NCI-H2107 (cell line): ENCODE results near the gene FAM24A.
A peak's percentile ranks its signal among the peaks of the same experiment; 100 is the strongest.

Experiments
- DNase-seq: peaks from one replicate; lab custom pipeline; 2025; lab: John Stamatoyannopoulos, UW

FAM24A gene

DNA sequence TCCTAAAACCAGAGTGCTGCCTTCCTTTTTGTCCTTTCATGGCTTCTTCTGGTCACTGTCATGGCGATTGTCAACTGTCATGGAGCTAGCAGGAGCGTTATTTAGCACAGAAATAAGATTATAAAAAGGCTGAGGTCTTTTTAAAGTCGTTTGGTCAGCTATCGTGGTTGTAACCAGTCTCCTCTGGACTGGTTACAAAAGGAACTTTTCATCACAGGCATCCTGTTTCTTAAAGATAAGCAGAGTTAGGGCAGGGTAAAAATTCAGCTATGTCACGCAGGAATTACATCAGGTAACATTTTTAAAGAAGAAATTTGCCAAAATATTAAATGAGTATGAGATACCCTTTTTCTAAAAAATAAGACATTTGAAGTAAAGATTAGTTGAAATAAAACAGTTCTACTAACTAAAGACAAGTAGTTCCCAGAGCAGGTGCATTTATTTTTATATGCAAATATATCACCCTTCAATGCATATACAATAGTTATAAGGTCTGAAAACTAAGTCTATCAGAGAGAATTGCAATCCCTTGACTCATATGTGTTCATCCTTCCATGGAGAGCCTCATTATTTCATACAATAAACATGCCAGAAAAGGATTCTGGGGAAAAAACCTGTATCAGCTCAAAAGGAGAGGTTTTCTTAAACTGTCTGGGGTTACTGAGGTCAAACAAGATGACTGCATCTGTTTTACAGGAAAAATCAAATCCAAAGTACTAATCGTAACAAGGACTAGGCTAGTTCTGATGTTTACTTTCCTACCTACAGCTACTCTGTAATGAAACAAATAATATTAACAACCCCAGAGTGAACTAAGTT lies 20.9 kb downstream of the FAM24A start:
- DNase-seq = no peak

DNA sequence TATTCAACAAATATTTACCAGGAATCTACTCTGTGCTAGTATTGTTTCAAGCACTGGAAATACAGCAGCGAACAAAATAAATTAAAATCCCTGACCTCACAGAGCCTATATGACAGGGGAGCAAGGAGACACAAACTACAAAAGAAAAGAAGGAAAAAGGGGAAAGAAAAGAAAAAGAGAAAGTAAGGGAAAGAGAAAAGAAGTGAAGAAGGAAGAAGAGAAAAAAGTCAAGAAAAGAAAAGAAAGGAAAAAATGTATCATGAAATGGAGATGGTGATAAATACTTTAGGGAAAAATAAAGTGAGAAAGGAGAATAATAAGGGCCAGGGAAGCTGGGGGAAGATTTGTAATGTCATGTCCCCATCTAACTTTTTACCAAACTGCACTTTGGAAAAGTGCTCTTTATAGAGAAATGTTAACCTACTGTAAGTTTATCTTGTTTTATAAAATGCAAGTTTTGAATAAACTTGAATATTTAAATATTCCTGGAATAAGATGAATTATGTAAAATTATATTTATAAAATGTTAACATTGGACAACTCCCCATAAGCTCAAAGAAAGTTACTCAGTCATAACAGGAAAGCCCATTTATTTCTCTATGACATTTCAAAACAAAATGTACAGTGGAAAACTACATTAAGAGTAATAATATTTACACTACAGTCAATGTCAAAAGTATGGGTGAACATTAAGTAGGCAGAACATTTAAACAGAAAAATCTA lies 28.9 kb downstream of the FAM24A start:
- DNase-seq = no peak

DNA sequence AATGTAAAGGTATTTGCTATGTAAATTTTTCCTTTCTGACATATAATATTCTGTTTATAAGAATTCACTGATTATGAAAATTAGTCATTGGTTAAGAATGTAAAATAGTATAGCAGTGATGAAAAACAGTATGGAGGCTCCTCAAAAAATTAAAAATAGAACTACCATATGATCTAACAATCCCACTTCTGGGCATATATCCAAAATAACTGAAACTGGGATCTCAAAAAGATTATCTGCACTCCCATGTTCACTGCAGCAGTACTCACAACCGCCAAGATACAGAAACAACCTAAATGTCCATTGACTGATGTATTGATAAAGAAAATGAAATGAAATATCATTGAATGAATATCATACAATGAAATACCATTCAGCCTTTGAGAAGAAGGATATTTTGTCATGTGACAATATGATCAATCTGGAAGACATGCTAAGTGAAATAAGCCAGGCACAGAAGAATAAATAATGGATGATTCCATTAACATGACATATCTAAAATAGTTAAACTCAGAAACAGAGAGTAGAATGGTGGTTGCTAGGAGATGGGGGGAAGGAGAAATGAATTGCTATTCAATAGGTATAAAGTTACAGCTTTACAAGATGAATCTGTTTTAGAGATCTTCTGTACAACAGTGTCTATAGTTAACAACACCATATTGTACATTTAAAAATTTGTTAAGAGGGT lies 29.6 kb downstream of the FAM24A start:
- no peak for DNase-seq

DNA sequence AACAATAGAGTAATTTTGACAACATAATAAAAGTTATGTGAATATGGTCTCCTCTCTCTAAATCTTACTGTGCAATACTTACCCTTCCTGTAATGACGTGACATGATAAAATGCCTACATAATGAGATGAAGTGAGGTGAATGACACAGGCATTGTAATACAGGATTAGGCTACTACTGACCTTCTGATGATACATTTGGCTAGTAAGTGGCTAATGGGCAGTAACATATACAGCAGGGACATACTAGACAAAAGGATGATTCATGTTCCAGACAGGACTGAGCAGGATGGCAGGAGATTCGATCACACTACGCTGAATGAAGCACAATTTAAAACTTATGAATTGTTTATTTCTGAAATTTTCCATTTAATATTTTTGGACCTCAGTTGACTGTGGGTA lies 38.9 kb downstream of the FAM24A start:
- no peak for DNase-seq

DNA sequence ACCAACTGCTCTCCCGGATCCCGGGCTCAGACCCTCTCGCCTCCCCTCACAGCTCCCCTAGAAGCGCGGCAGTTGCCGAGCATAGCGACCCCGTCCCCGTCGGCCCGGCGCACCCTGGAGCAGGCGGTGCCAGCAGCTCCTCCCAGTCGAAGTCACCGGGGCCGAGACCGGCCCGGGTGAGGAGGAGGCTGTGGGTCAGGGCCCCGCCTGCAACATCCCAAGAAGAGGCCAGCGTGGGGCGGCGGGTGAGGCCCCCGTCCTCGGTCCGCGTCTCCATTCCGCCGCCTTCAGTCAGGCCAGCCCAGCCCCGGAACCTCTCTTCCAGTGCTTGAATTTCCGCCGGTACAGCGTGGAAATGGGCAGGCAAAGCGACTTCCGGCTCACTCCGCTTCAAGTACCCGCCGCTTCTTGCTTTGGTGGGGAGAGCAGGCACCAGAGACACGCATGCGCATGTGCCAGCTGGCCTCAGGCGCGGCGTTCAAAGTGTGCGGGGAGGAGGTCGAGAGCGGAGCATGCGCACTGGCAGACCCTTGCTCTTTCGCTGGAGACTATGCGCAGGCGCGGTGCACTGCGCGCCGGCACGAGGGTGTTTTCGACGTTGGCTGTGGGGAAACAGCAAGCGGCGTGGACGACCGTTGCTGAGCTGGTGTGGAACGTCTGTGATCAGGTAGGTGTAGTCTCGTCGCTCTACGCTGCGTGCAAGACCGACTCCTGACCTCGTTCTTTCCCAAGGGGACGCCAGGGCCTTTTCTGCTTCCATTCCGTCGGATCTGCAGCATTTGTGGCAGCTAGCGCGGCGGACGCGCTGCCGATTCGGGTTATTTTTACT lies 43.7 kb downstream of the FAM24A start, which contains the start of gene C10orf88:
Gene C10orf88, minus strand, starts transcription at position 326 of the 829 bp plus-strand sequence. Its CDS starts 49 bp downstream, at position 277.
- peak; percentile 82 for DNase-seq

DNA sequence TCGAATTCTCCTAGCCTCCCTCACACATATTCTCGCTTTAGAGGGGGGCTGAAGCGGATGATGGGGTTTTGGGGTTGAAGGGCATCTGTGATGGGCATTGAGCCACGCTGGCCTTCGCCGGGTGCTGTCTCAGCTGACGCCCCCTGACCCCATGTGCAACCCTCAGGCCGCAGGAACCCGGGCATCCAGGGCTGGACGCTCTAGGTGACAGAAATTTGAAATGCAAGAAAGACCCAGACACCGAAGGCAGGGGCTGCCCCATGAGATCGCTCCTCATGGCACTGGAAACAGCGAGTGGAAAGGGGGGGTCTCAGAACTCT lies 44.3 kb downstream of the FAM24A start:
- no peak for DNase-seq

DNA sequence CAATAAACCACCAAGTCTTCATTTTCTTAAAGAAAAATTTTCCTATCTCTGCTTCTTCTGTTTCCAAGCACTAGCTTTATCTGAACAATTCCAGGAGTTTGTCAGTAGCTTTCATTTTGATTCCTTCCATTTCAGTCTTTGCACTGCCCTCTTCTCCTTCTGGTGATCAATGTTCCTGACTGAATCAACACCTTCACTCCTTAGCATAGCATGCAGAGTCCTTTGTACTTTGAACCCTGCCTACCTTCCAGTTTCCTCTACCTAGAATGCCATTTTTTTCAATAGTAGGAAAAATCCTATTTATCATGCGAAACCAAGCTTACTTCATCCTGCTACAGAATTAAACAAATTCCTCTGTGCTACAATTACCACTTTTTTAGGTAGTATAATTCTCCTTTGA lies 45.5 kb downstream of the FAM24A start:
- DNase-seq = no peak

DNA sequence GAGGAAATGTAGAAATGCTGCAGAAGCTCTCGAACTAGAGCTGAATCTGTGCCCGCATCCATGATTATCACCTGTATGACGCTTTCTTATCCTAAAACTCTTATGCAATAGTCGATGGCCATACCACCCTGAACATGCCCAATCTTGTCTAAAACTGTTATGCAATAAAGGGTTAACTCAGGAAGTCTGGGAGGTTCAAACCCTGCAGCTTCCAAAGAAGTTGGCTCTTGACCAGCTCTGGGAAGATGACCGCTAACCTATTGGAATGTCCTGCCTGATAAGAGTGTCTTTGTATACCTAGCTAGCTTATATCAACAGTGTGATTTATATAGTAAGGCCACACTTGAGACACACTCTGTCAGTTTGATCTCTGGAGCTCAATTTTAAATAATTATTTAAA lies 47.1 kb downstream of the FAM24A start:
- no peak for DNase-seq

DNA sequence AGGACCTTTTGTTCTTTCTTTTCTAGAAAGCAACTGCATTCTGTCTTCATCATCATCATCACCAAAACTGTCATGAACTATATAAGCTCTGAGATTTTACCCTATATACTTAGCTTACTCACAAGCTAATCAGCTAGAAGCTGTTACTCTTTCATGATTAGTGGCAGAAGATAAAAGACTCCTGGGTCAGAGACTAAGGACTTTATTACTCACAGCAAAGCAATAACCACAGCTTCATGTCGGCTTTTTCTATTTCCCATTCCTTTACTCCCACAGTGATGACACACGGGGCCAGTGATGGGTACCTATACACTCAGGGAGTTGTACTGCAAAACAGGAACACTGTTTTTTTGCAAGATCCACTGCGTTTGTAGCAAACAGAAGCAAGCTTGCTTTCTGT lies 52.0 kb downstream of the FAM24A start:
- DNase-seq = no peak
